H9 (cell line): ENCODE data around the gene ZBP1. TPM values are rescaled to one million over a fixed set of nuclear protein-coding genes. Genes with fewer than 3 reads are reported as not detected.

Experiments
- DNase-seq: peaks from one replicate; pipeline ENCODE4 v3.0.0-alpha.2; 2017
- H2AFZ ChIP-seq: one replicate; pipeline ENCODE4 v1.6.1; 2013; ENCODE audit warnings: mild to moderate bottlenecking, low read length, control low read depth, moderate library complexity
- H2AK5ac ChIP-seq: 2 replicates; pipeline ENCODE4 v1.6.1; 2013; ENCODE audit warnings: low read length, control low read depth, mixed read lengths; ENCODE audit not compliant: insufficient read length
- H2BK120ac ChIP-seq: one replicate; pipeline ENCODE4 v1.6.1; 2013; ENCODE audit warnings: low read depth, mild to moderate bottlenecking, low read length, control low read depth, inconsistent platforms; ENCODE audit not compliant: poor library complexity, severe bottlenecking
- H2BK12ac ChIP-seq: 2 replicates; pipeline ENCODE4 v1.6.1; 2013; ENCODE audit warnings: low read length, control low read depth, mixed read lengths, low read depth; ENCODE audit not compliant: insufficient read length
- H2BK15ac ChIP-seq: 2 replicates; pipeline ENCODE4 v1.6.1; 2013; ENCODE audit warnings: low read depth, low read length, control low read depth
- H2BK20ac ChIP-seq: one replicate; pipeline ENCODE4 v1.6.1; 2013; ENCODE audit warnings: low read depth, mild to moderate bottlenecking, low read length, control low read depth, inconsistent platforms; ENCODE audit not compliant: poor library complexity, severe bottlenecking
- H2BK5ac ChIP-seq: 2 replicates; pipeline ENCODE4 v1.6.1; 2013; ENCODE audit warnings: low read length, control low read depth, mixed read lengths; ENCODE audit not compliant: insufficient read length
- H3K14ac ChIP-seq: 2 replicates; pipeline ENCODE4 v1.6.1; 2013; ENCODE audit warnings: low read length, control low read depth; ENCODE audit not compliant: insufficient read depth
- H3K18ac ChIP-seq: 2 replicates; pipeline ENCODE4 v1.6.1; 2013; ENCODE audit warnings: low read depth, mild to moderate bottlenecking, mixed read lengths, low read length, control low read depth; ENCODE audit not compliant: insufficient read length
- H3K23ac ChIP-seq: 2 replicates; pipeline ENCODE4 v1.6.1; 2013; ENCODE audit warnings: low read length, control low read depth, mixed read lengths, low read depth; ENCODE audit not compliant: insufficient read length
- H3K23me2 ChIP-seq: 2 replicates; pipeline ENCODE4 v1.6.1; 2013; ENCODE audit warnings: low read depth, mild to moderate bottlenecking, mixed read lengths, low read length, control low read depth; ENCODE audit not compliant: insufficient read length, poor library complexity, severe bottlenecking
- H3K27ac ChIP-seq: 2 replicates; pipeline ENCODE4 v1.5.1; 2013; ENCODE audit warnings: low read length, control low read depth, mixed read lengths, low read depth; ENCODE audit not compliant: insufficient read length
- H3K27me3 ChIP-seq: 2 replicates; pipeline ENCODE4 v1.6.1; 2013; ENCODE audit warnings: low read length, control low read depth, inconsistent platforms; ENCODE audit not compliant: insufficient read depth
- H3K4ac ChIP-seq: 2 replicates; pipeline ENCODE4 v1.6.1; 2013; ENCODE audit warnings: low read depth, mild to moderate bottlenecking, control low read depth, inconsistent platforms, low read length, moderate library complexity
- H3K4me1 ChIP-seq: 2 replicates; pipeline ENCODE4 v1.6.1; 2013; ENCODE audit warnings: low read length, control low read depth, inconsistent platforms; ENCODE audit not compliant: insufficient read depth
- H3K4me2 ChIP-seq: 2 replicates; pipeline ENCODE4 v1.6.1; 2013; ENCODE audit warnings: low read length, control low read depth, mixed read lengths; ENCODE audit not compliant: insufficient read length, insufficient read depth
- H3K56ac ChIP-seq: 2 replicates; pipeline ENCODE4 v1.6.1; 2013; ENCODE audit warnings: low read depth, mild to moderate bottlenecking, mixed read lengths, low read length, control low read depth; ENCODE audit not compliant: insufficient read length
- H3K79me1 ChIP-seq: 2 replicates; pipeline ENCODE4 v1.6.1; 2013; ENCODE audit warnings: low read depth, mild to moderate bottlenecking, moderate library complexity, low read length, control low read depth, inconsistent platforms; ENCODE audit not compliant: insufficient read depth, poor library complexity, severe bottlenecking
- H3K79me2 ChIP-seq: 2 replicates; pipeline ENCODE4 v1.6.1; 2013; ENCODE audit warnings: low read length, control low read depth, inconsistent platforms; ENCODE audit not compliant: insufficient read depth
- H3K9ac ChIP-seq: 2 replicates; pipeline ENCODE4 v1.6.1; 2013; ENCODE audit warnings: low read length, control low read depth, mixed read lengths; ENCODE audit not compliant: insufficient read length; ENCODE audit errors: extremely low read depth
- H3K9me3 ChIP-seq: one replicate; pipeline ENCODE4 v1.6.1; 2013; ENCODE audit warnings: low read depth, low read length, inconsistent platforms; ENCODE audit not compliant: control insufficient read depth
- H3T11ph ChIP-seq: one replicate; pipeline ENCODE4 v1.6.1; 2013; ENCODE audit warnings: mild to moderate bottlenecking, low read length, control low read depth, inconsistent platforms
- H4K20me1 ChIP-seq: one replicate; pipeline ENCODE4 v1.6.1; 2013; ENCODE audit not compliant: control insufficient read depth, insufficient read length, insufficient read depth
- H4K5ac ChIP-seq: 2 replicates; pipeline ENCODE4 v1.6.1; 2013; ENCODE audit warnings: low read depth, mild to moderate bottlenecking, mixed read lengths, low read length, control low read depth; ENCODE audit not compliant: insufficient read length
- H4K8ac ChIP-seq: replicated peaks from 2 replicates; pipeline ENCODE4 v1.6.1; 2013; ENCODE audit warnings: low read length, control low read depth, mixed read lengths, low read depth; ENCODE audit not compliant: insufficient read length
- H4K91ac ChIP-seq: 2 replicates; pipeline ENCODE4 v1.6.1; 2013; ENCODE audit warnings: low read depth, mild to moderate bottlenecking, moderate library complexity, mixed read lengths, low read length, control low read depth; ENCODE audit not compliant: insufficient read length
- H3K27ac Mint-ChIP-seq, 3 experiments: 2 replicates in 2 of 3; 3 replicates in 1 of 3; pipeline ENCODE4 v1.8.0; 2020 to 2021; ENCODE audit warnings: mixed read lengths in 3 of 3, mild to moderate bottlenecking in 1 of 3, moderate library complexity in 1 of 3
- H3K27me3 Mint-ChIP-seq: 2 replicates; pipeline ENCODE4 v1.8.0; 2021; ENCODE audit warnings: low read depth, mild to moderate bottlenecking, moderate library complexity, mixed read lengths
- H3K36me3 Mint-ChIP-seq, 3 experiments: 2 replicates in 2 of 3; 3 replicates in 1 of 3; pipeline ENCODE4 v1.8.0; 2020 to 2021; ENCODE audit warnings: low read depth in 3 of 3, mixed read lengths in 3 of 3; ENCODE audit not compliant: insufficient read depth in 1 of 3
- H3K4me1 Mint-ChIP-seq, 2 experiments: 2 replicates each; pipeline ENCODE4 v1.8.0; 2020; ENCODE audit warnings: mixed read lengths in 2 of 2
- H3K4me3 Mint-ChIP-seq, 2 experiments: 2 replicates in 1 of 2; 3 replicates in 1 of 2; pipeline ENCODE4 v1.8.0; 2020 to 2021; ENCODE audit warnings: mild to moderate bottlenecking in 2 of 2, mixed read lengths in 2 of 2, moderate library complexity in 1 of 2
- H3K9me3 Mint-ChIP-seq, 2 experiments: 2 replicates in 1 of 2; 3 replicates in 1 of 2; pipeline ENCODE4 v1.8.0; 2020; ENCODE audit warnings: mild to moderate bottlenecking in 2 of 2, mixed read lengths in 2 of 2, moderate library complexity in 1 of 2
- WGBS: extraction: QIAGEN DNeasy Blood & Tissue Kit; methylation state at CpG from one replicate; pipeline ENCODE4 v1.1.7; 2013; ENCODE audit warnings: missing lambda C conversion rate, low lambda C conversion rate, mixed read lengths; ENCODE audit not compliant: insufficient read length; ENCODE audit errors: extremely low coverage; 5-methylcytosine and 5-hydroxymethylcytosine counted together
- total RNA-seq: library from RNA; stranded (reverse); gene quantifications from 2 replicates; pipeline ENCODE4 v1.2.1, GENCODE V29; 2021
- TF ChIP-seq, protein P1 (sequence below): fragments of 200-600 bp; sonication (generic); conservative IDR thresholded peaks from 3 replicates; pipeline ENCODE4 v1.8.0; 2021; ENCODE audit warnings: antibody characterized with exemption, mild to moderate bottlenecking

ZBP1 gene
- total RNA-seq, 1 experiment from 2014 or later = not detected

DNA sequence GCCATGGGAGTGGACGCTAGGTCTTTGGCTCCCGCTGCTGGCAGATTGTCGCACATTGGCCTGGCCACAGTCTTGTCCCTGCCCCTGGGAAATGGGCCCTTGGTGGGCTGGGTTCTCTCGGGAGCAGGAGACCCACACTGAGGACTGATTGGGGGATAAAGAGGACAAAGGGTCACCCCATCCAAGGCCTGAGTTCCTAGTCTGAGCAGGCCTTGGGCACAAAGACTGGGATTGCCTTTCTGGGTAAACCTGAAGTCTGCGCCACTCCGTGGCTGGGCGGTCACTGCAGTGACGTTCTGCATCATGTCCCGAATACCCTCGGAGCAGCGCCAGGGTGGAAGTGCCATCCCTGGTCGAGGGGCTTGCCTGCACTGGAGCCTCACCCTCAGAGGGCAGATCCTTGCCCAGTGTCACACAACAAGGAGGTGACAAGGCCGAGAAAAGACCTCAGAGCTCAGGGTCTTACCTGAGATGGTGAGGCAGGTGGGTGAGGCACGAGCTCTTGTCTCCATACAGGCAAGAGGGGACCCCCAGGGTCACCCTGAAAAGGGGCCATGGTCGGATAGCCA is 36.1 kb upstream of the ZBP1 start:
- no peak overlapping the region for H3K27ac ChIP-seq

More for the DNA sequence above, 36.1 kb upstream of the ZBP1 start:
- Histone ChIP-seq H2AK5ac (no peak overlapping the region), H3K9me3 (no peaks in the 10 kb centered on the region), H3K27me3 (no peaks in the 10 kb centered on the region), H2BK12ac (no peak overlapping the region), H3K56ac (no peak overlapping the region), H4K8ac (no peak overlapping the region), H3K14ac (no peak overlapping the region), H2BK5ac (no peak overlapping the region), H4K91ac (no peak overlapping the region), H2BK15ac (no peak overlapping the region), H3K23me2 (no peaks in the 10 kb centered on the region), H3K18ac (no peak overlapping the region), H3K23ac (no peak overlapping the region), H2BK20ac (no peak overlapping the region), H2AFZ (no peak overlapping the region), H4K20me1 (no peaks in the 10 kb centered on the region), H3K4ac (no peak overlapping the region), H4K5ac (no peak overlapping the region), H3K79me1 (no peaks in the 10 kb centered on the region), H3K9ac (no peak overlapping the region), H3K4me1 (no peaks in the 10 kb centered on the region), H3T11ph (no peak overlapping the region), H2BK120ac (no peak overlapping the region), H3K4me2 (no peak overlapping the region), H3K79me2 (no peaks in the 10 kb centered on the region; the same call in 1 of the 2 replicates)
- Mint-ChIP-seq H3K27me3 (no peaks in the 10 kb centered on the region), H3K36me3 (peaks cover 16 to 40% (median 28%) of the 10 kb centered on the region in 3 experiments), H3K4me1 (peaks cover 15 to 18% of the 10 kb centered on the region in 2 experiments), H3K9me3 (no peaks in the 10 kb centered on the region), H3K4me3 (no peak overlapping the region), H3K27ac (no peak overlapping the region)
- peak; percentile 14 for DNase-seq
- TF ChIP-seq, protein P1, sequence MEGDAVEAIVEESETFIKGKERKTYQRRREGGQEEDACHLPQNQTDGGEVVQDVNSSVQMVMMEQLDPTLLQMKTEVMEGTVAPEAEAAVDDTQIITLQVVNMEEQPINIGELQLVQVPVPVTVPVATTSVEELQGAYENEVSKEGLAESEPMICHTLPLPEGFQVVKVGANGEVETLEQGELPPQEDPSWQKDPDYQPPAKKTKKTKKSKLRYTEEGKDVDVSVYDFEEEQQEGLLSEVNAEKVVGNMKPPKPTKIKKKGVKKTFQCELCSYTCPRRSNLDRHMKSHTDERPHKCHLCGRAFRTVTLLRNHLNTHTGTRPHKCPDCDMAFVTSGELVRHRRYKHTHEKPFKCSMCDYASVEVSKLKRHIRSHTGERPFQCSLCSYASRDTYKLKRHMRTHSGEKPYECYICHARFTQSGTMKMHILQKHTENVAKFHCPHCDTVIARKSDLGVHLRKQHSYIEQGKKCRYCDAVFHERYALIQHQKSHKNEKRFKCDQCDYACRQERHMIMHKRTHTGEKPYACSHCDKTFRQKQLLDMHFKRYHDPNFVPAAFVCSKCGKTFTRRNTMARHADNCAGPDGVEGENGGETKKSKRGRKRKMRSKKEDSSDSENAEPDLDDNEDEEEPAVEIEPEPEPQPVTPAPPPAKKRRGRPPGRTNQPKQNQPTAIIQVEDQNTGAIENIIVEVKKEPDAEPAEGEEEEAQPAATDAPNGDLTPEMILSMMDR = no peak
- no CpG with 5 or more reads among the region's 15 CpGs for WGBS
